ENCODE results near the gene NUDT14.

NUDT14 gene

DNA sequence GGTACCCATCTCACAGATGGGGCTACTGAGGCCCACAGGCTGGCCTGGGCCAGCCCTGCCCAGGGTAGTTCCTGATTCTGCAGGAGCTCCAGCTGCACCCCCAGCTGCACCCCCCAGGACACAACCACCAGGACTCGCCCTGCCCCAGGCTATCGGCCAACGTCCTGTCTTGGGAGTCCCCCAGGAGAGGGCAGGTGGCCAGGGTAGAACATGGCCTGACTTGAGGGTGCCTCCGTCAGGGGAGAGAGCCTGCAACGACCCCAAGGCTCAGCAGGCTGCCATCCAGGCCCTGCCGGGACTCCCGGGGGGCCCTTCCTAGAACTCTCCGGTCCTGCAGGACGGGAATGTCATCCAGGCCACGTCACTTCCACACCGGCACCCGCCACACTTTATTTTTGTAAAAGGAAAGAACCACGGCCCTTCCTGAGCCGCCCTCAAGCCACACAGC is 28.3 kb downstream of the NUDT14 start:
- Histone ChIP-seq H3K79me2 (ENCODE audit: insufficient read depth, low read length) (no peaks in the 10 kb centered on the region), H3K4me2 (ENCODE audit: insufficient read depth, low read length) (no peak overlapping the region), H3K27me3 (ENCODE audit: insufficient read depth, low read length, poor library complexity) (no peaks in the 10 kb centered on the region), H3K4me1 (ENCODE audit: insufficient read depth, low read length) (no peaks in the 10 kb centered on the region), H2AFZ (ENCODE audit: low read depth, low read length) (no peak overlapping the region), H3K9me3 (ENCODE audit: insufficient read depth, low read length, severe bottlenecking) (no peaks in the 10 kb centered on the region), H3K4me3 (ENCODE audit: low read depth in 1 of 2, low read length in 2 of 2) (no peak overlapping the region), H3K36me3 (ENCODE audit: insufficient read depth, low read length) (no peaks in the 10 kb centered on the region), H3K27ac (ENCODE audit: low read length) (no peak overlapping the region), H4K20me1 (ENCODE audit: insufficient read depth, low read length) (no peaks in the 10 kb centered on the region), H3K9ac (ENCODE audit: low read depth, low read length) (no peak overlapping the region)
- ATAC-seq (ENCODE audit: insufficient read depth, low read depth) (no peak), DNase-seq (no peak)
- TF ChIP-seq EZH2 (IDR thresholded peaks at IDR 0.05; ENCODE audit: borderline replicate concordance, low read depth, low read length, severe bottlenecking): no peak
- TF ChIP-seq, protein P1, sequence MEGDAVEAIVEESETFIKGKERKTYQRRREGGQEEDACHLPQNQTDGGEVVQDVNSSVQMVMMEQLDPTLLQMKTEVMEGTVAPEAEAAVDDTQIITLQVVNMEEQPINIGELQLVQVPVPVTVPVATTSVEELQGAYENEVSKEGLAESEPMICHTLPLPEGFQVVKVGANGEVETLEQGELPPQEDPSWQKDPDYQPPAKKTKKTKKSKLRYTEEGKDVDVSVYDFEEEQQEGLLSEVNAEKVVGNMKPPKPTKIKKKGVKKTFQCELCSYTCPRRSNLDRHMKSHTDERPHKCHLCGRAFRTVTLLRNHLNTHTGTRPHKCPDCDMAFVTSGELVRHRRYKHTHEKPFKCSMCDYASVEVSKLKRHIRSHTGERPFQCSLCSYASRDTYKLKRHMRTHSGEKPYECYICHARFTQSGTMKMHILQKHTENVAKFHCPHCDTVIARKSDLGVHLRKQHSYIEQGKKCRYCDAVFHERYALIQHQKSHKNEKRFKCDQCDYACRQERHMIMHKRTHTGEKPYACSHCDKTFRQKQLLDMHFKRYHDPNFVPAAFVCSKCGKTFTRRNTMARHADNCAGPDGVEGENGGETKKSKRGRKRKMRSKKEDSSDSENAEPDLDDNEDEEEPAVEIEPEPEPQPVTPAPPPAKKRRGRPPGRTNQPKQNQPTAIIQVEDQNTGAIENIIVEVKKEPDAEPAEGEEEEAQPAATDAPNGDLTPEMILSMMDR (IDR thresholded peaks at IDR 0.05; ENCODE audit: borderline replicate concordance, extremely low read depth, low read length, poor library complexity, severe bottlenecking): no peak

DNA sequence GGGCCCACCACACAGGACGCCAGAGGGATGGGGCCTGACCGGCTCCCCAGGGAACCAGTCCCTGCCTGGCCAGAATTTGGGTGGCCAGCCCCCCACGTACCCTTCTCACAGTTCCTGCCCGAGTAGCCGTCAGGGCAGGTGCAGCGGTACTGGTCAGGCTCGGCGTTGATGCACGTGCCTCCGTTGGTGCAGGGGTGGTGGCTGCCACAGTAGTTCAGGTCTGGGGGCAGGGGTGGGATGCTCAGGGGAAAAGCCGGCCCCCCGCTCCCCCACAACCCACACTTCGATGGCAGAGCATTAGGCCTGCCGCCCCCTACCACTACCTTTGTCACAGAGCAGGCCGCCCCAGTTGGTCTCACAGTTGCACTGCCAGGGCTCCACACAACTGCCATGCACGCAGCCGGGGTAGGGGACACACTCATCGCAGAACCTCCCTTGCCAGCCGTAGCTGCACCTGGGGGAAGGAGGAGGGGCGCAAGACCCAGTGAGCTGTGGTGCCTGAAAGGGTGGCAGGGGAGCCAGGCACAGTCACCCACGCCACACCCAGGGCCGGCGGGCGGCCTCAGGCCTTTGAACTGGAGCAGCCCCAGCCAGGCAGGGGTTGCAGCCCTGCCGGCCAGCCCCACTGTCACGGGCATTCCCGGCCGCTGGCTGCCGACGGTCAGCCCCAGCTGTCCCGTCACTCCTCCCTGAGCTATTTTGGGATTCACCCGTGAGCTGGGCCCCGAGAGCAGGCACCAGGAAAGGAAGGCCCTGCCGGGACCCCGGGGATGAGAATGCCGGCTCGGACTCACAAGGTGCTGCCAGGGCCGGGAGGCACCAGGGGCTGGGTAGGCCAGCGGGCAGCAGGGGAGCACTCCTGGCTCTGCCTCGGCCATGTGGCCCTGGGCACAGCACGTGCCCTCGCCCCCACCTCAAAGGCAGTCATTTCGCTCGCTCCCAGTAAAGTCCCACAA is 29.0 kb downstream of the NUDT14 start:
- Histone ChIP-seq H3K9me3 (ENCODE audit: insufficient read depth, low read length, severe bottlenecking) (no peaks in the 10 kb centered on the region), H3K27me3 (ENCODE audit: insufficient read depth, low read length, poor library complexity) (no peaks in the 10 kb centered on the region), H3K9ac (ENCODE audit: low read depth, low read length) (no peak overlapping the region), H2AFZ (ENCODE audit: low read depth, low read length) (no peak overlapping the region), H3K36me3 (ENCODE audit: insufficient read depth, low read length) (no peaks in the 10 kb centered on the region), H3K27ac (ENCODE audit: low read length) (no peak overlapping the region), H3K79me2 (ENCODE audit: insufficient read depth, low read length) (no peaks in the 10 kb centered on the region), H3K4me3 (ENCODE audit: low read depth in 1 of 2, low read length in 2 of 2) (no peak overlapping the region), H3K4me1 (ENCODE audit: insufficient read depth, low read length) (no peaks in the 10 kb centered on the region), H4K20me1 (ENCODE audit: insufficient read depth, low read length) (no peaks in the 10 kb centered on the region), H3K4me2 (ENCODE audit: insufficient read depth, low read length) (no peak overlapping the region)
- TF ChIP-seq, protein P1 (IDR thresholded peaks at IDR 0.05; ENCODE audit: borderline replicate concordance, extremely low read depth, low read length, poor library complexity, severe bottlenecking): no peak
- TF ChIP-seq EZH2 (IDR thresholded peaks at IDR 0.05; ENCODE audit: borderline replicate concordance, low read depth, low read length, severe bottlenecking): no peak
- ATAC-seq (ENCODE audit: insufficient read depth, low read depth) (no peak), DNase-seq (no peak)

DNA sequence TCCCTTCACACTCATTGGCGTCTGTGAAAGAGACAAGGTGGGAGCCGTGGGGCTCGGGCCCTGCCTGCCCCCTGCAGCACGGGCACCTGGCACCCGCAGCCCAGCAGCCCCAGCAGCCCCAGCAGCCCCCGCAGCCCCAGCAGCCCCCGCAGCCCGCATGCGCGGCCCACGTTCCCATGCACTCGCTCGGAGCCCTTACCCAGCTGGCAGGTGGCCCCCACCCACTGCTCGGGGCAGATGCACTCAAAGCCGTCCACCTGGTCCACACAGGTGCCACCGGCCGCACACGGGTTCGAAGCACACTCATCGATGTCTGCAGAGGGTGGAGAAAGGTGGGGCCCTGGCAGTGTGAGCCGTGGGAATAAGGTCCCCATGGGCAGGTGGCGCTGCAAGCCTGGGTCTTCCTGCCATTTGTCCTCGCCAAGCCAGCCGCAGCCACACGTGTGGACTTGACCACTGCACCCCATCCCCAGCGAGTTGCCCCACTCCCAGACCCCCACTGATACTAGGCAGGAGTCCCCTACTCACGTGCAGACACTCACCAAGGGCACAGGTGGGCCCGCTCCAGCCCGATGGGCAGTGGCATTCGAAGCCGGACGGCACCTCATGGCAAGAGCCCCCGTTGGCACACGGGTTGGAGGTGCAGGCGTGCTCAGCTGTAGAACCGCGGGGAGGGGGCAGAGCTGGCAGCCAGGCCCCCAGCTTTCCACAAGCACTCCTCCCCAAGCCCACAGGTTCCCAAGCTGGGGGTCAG is 29.9 kb downstream of the NUDT14 start:
- no peak overlapping the region for H2AFZ ChIP-seq (ENCODE audit: low read depth, low read length)
- TF ChIP-seq EZH2 (IDR thresholded peaks at IDR 0.05; ENCODE audit: borderline replicate concordance, low read depth, low read length, severe bottlenecking): no peak
- TF ChIP-seq, protein P1 (IDR thresholded peaks at IDR 0.05; ENCODE audit: borderline replicate concordance, extremely low read depth, low read length, poor library complexity, severe bottlenecking): peak; percentile 4
- no peak overlapping the region for H3K27ac ChIP-seq (ENCODE audit: low read length)
- no peak for ATAC-seq (ENCODE audit: insufficient read depth, low read depth)
- no peak overlapping the region for H3K4me3 ChIP-seq (ENCODE audit: low read depth in 1 of 2, low read length in 2 of 2)
- H4K20me1 ChIP-seq (ENCODE audit: insufficient read depth, low read length): no peaks in the 10 kb centered on the region
- DNase-seq: no peak
- H3K36me3 ChIP-seq (ENCODE audit: insufficient read depth, low read length): no peaks in the 10 kb centered on the region
- no peaks in the 10 kb centered on the region for H3K4me1 ChIP-seq (ENCODE audit: insufficient read depth, low read length)
- H3K9me3 ChIP-seq (ENCODE audit: insufficient read depth, low read length, severe bottlenecking): no peaks in the 10 kb centered on the region
- H3K4me2 ChIP-seq (ENCODE audit: insufficient read depth, low read length): no peak overlapping the region
- no peak overlapping the region for H3K9ac ChIP-seq (ENCODE audit: low read depth, low read length)
- H3K27me3 ChIP-seq (ENCODE audit: insufficient read depth, low read length, poor library complexity): no peaks in the 10 kb centered on the region
- no peaks in the 10 kb centered on the region for H3K79me2 ChIP-seq (ENCODE audit: insufficient read depth, low read length)
